AG08395 (cell line): ENCODE data around the gene SNAI1.
A peak's percentile ranks its signal among the peaks of the same experiment; 100 is the strongest.
"Not testable (repeated sequence)": the region's sequence is repeated elsewhere in the genome, so short reads cannot be mapped to it uniquely, and the experiment has no call there.

Experiments used
- DNase-seq: peaks from one replicate; pipeline ENCODE4 v3.0.0; 2012; ENCODE audit warnings: mixed read lengths, low spot score

Gene SNAI1

DNA sequence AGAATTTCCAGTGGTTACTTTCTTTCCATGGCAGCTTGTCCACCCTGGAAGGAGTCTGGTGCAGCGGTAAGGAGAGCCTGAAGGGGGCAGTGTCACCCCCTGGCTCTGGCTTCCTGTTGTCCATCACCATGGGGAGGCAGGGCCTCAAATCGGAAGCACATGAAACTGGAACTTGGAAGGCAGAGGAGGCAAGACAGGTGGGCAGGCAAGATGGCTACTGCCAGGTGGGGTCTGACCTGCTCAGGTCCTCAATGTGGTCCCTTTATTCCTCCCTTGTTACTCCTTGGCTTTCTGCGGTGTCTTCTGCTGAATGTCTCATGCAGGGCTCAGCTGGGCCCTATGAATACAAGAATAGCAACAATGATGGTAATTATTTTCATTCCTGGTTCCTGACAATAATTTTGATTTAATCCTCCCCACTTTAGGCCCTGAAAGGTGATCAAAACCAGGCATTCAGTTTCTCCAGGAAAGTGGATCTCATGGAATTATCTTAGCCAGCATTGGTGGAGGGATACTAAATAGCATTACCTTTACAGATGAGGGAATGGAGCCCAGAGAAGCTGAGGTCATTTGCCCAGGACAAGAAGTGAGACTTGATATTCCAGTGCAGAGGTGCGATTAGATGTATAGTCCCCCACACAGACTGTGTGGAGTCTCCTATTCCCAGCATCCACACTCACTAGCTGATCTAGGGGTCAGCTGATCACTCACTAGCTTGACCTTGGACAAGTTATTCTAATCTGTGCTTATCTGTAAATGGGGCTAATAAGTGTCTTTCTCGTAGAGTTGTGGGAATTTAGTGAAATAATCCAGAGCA, 17.6 kb upstream of the SNAI1 start:
- peak; percentile 45 for DNase-seq

DNA sequence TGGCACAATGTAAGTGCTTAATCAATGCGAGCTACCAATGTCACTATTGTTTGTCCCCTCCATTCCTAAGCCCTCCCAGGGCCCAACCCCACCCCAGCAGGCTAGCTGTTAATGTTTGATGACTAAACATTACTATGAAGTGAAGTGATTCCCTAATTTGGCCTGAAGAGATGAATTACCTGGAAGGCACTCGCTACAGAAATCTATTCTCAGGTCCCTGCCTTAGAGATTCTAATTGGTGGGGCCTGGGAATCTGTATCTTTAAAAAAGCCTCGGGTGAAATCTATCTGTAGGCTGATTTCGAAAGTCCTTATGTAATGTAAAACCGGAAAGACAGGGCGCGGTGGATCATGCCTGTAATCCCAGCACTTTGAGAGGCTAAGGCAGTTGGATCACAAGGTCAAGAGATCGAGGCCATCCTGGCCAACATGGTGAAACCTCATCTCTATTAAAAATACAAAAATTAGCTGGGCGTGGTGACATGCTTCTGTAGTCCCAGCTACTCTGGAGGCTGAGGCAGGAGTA, 16.9 kb upstream of the SNAI1 start:
- no peak for DNase-seq

DNA sequence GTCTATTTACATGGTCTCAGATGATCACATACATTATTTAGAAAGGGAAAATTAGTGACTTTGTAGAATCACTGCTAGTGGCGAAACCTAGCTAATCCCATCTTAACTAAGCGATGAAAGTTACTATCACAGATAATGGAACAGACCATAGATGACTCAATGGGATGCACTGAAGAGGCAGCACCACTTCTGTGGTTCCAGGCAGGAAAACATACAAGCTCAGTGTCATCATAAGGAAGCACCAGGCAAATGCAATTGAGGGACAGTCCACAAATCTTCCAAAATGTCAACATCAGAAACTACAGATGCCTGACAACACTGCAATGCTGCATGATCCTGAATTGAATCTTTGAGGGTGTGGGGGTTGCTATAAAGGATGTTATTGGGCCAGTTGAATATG, 15.9 kb upstream of the SNAI1 start:
- DNase-seq: peak; percentile 7

DNA sequence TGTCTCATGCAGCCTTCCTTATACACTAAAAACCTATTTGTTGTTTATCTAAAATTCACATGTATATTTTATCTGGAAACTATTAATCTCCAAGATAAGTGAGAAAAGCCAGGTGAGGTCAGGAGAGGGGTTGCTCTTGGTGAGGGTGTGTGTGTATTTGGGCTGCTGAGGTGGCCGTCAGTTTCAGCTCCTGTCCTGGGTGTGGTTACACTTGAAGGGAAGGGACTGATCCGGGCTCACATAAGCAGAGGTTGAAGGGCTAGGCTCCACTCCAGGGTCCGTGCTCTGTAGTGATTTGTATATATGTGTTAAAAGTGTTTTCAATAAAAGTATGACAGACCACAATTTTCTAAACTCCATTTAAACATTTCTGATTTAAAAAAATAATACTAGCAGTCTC, 13.5 kb upstream of the SNAI1 start:
- no peak for DNase-seq

DNA sequence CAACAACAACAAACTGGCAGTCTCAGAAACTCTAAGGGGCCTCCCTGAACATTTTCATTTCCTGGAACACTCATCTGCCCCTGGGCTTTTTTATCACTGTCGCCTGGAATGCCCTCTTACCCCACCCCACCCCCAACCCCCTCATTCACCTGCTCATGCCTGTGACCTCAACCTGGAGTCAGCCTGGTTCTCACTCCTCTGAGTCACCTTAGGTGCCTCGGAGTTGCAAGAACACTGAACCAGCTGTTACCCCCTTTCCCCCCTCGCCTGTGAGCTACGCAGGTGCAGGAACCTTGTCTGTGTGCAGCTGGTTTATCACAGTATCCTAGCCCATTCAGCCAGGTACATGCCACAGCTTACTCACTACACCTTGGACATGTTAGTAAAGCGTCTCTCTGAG, 12.8 kb upstream of the SNAI1 start:
- DNase-seq: no peak

DNA sequence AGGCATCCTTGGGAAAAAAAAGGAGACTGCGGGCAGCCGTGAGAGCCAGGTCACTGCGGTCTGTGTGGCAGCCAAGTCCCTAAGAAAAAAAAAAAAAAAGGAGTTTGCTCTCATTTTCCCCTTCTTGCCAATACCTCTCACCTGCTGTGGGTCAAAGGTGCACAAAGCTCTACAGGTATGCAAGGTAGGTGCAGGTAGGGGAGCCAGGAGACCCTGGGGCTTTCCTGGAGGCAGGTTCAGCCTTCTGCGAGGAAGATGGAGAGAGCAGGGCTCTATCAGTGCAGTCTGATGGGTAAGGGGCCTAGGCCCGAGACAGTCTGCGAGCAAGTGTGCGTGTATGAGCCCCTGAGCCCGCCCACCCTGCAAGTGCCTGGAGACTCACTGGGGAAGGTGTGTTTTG, 12.3 kb upstream of the SNAI1 start:
- no peak for DNase-seq

DNA sequence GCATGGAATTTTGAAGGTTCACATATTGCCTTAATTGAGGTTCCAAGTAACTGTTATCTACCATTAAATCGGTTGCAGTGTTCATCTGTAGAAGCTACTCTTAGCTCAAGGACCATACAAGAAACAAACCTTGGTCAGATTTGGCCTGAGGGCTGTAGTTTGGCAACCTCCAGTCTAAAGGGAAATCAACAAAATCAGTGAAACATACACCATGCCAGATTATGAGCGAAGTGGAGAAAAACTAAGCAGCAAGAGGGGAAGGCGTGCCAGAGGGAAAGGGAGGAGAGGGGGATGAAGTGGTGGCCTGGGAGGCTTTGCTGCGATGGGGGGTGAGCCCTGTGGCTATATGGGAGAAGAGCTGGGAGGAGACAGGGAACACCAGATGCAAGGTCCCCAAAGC, 8.8 kb upstream of the SNAI1 start:
- no peak for DNase-seq

DNA sequence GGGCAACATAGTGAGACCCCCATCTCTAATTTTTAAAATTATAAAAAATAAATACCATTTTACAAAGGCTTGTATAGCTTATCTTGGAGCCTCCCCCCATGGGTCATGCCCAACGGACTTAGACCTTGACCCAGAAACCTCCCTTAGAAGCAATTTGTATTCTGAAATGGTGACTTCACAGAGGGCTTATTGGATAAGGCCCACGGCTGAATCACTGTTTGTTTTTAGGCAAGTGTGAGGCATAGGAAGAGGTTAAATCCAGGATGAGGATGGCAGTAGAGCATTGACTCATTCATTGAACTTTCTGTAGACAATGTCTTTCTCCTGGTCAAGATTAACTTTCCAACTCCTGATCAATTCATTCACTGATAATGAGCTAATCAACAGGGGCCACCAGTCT, 6.2 kb upstream of the SNAI1 start:
- DNase-seq: peak; percentile 19

DNA sequence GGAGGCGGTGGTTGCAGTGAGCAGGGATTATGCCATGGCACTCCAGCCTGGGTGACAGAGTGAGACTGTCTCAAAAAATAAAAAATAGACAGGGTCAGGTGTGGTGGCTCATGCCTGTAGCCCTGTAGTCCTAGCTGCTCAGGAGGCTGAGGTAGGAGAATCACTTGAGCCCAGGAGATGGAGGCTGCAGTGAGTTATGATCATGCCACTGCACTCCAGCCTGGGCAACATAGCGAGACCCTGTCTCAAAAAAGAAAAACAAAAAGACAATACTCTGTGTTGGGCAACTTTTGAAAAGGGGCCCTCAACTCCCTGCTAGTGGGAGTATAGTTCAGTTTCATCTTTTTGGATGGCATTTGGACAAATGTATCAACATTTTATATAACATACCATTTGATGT, 5.0 kb upstream of the SNAI1 start:
- DNase-seq: not testable (repeated sequence)

DNA sequence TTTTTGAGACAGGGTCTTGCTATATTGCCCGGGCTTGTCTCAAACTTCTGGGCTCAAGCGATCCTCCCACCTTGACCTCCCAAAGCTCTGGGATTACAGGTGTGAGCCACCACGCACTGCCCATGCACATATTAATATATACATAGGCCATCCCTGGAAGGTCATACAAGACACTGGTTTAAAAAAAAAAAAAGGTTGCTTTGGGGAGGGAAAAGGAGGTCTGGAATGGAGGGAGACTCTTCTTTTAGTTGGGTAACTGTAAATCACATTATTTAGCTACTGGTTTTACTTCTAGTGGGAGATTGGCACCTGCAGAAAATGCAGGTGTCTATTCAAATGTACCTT, 4.1 kb upstream of the SNAI1 start:
- no peak for DNase-seq

DNA sequence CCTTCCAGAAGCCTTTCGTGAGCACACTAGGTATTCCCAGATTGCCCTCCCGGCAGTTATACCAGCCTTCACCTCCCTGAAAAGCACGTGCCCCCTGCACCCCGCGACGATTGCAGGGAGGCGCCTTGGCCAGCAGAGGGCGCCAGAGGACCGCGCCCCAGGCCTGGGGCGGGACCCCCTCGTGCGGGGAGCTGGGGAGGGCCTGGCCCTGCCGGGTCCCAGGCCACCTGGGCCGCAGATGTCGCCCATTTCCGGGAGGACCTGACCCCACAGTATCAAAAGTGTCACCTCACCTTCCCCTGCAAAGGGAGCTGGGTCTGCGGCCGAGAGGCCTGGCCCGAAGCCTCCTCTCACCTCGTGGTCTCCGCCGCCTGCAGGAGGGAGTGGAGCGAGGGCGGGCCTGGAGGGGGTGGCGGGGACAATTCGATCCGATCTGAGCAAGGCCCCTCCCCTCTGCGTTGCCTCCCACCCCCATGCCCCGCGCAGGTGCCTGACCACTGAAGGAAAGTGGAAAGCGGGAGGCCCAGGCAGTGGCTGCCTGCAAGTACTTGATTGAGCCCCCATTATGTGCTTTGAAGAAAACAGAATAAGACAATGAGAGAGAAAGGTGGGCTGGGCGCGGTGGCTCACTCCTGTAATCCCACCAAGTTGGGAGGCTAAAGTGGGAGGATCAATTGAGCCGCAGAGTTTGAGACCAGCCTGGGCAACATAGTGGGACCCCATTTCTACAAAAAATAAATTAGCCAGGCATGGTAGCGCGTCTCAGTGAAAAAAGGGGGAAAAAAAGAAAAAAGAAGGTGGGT, 3.5 kb upstream of the SNAI1 start:
- DNase-seq: peak; percentile 62

DNA sequence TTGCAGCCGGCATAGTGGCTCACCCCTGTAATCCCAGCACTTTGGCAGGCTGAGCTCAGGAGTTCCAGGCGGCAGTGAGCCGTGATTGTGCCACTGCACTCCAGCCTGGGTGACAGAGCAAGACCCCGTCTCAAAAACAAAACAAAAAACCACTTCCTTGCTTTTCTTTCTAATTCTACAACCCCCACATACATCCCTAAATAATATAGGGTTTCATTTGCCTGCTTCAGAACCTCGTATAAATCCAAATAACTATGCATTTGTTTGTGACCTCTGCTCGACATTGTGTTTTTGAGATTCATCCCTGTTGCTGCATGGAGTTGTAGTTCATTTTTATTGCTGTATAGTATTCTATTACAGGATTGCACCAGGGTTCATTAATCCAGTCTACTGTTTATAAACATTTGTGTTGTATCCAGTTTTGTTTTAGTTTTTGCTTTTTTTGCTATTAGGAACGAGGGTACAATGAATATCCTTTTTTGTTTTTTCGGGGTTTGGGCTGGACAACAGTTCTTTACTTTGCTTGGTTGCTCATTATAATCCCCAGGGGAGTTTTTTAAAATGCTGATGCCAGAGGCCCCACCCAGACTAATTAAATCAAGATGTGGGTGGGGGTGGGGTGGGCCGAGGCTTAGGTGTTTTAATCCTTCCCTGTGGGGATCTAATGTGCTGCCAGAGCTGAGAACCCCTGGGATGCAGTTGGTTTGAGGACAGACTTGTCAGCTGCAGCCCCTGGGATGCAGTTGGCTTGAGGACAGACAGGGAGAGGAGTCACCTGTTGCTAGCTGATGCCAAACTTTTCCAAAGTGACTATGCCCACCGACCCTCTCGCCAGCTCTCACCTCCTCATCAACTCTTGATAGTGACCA, 2.4 kb upstream of the SNAI1 start:
- no peak for DNase-seq

DNA sequence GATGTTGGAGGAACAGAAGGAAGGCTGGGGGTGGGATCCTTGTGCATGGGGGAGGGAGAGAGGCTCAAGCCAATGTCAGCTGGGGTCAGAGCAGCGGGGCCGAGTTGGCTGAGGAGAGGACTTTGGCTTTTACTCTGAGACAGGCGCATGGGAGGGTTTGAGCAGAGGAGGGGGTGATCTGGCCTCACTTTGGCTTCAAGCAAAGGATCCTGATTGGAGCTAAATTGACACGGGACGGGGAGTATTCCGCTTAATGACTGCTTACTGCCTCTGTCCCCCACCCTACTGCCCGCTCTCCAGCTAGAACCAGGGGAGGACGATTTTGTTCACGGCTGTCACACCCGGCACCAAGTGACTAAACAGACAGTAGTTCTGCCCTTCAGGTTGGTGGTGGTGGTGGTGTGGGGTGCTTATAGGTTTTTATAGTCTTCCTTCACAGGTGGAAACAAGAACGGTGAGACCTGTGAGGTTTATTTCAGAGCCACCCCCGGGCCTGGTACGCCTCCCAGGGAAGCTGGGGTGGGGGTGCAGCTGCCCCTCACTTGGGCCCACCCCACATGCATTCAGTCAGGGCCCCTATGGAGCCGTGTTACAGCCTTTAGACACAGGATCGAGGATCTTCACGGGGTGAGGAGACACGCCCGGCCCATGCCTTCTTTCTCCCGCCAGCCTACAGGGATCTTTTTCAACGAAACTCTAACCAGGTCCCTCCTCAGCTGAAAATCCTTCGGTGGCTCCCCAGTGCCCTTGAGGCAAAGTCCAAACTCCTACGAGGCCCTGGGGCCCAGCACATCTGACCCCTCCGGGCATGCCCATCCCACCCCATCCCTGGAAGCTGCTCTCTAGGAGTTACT, 1.3 kb upstream of the SNAI1 start:
- DNase-seq: no peak

DNA sequence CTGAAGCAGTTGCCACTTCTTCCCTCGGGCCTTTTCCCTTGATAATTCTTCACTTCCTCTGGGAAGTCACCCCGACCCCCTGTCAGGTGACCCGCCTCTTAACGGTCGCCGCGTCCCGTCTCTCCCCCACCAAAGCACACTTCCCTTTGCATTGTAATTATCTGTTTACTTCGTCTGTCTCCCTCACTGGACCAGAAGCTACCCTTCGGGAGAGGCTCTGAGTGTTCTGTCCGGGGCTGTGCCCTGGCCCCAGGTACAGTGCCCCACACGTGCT, 771 bp upstream of the SNAI1 start:
- DNase-seq: no peak

DNA sequence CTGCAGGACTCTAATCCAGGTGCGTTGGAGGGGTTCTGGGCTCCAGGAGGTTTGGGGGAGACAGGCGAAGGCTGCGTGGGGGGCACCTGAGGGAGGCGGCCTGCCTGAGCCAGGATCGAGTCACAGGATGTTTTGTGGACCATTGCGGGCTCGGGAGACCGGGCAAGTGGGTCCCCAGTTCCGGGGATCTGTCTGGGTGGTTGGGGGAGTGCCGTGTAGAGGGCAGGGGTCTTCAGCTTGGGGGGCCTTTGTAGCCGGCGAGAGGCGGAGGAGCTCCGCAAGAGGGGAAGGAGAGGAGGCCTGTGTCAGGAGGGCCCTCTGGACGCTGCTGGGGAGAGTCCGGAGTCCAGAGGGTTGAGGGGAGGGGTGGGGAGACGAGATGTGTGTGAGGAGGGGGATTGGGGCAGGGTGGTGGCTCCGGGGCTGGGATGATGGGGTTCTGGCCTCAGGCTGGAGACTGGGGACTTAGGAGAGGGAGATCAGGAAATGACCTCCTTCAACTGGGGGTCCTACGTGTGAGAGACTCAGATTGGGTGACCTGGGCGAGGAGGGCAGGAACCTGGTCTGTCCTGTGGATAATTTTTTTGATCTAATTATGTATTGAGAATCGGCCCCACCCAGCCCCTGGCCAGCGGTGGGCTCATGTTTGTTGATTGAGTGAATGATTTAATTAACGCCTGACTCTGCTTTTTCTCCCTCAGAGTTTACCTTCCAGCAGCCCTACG, 505 bp downstream of the SNAI1 start:
- DNase-seq: no peak

DNA sequence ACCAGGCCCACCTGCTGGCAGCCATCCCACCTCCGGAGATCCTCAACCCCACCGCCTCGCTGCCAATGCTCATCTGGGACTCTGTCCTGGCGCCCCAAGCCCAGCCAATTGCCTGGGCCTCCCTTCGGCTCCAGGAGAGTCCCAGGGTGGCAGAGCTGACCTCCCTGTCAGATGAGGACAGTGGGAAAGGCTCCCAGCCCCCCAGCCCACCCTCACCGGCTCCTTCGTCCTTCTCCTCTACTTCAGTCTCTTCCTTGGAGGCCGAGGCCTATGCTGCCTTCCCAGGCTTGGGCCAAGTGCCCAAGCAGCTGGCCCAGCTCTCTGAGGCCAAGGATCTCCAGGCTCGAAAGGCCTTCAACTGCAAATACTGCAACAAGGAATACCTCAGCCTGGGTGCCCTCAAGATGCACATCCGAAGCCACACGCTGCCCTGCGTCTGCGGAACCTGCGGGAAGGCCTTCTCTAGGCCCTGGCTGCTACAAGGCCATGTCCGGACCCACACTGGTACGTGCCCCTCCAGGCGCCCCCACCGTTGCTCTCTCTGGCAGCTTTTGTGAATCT, 1.1 kb downstream of the SNAI1 start:
- DNase-seq: peak; percentile 30

DNA sequence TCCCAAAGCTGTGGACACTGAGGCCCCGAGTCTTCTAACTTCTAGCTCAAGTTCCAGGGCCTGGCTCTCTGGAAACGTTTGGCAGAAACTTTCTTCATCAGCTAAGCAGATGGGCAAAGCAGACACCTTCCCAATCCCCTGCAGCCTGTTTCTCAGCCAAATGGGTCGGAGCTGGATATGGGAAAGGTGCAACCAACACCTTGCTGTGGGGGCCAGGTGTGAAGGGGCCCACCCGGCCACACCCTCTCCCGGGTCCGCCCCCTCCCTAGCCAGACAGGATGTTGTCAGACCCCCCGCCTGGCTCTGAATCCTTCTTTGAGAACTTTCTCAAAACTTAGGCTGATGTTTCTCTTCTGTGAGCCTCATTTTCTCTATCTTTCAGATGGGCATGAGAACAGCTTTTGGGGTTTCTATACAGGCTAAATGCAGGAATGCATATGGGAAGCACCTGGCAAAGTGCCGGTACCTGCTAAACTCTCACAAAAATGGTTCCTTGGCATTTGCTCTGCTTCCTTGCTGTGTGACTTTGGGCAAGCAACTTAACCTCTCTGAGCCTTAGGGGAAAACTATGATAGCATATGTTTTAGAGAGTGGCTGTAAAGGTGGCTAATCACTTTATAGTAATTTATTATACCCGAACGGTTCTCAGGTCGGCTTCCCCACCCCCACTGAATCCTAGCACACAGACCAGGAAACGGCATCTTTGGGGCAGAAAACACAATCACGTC, 1.8 kb downstream of the SNAI1 start:
- no peak for DNase-seq

DNA sequence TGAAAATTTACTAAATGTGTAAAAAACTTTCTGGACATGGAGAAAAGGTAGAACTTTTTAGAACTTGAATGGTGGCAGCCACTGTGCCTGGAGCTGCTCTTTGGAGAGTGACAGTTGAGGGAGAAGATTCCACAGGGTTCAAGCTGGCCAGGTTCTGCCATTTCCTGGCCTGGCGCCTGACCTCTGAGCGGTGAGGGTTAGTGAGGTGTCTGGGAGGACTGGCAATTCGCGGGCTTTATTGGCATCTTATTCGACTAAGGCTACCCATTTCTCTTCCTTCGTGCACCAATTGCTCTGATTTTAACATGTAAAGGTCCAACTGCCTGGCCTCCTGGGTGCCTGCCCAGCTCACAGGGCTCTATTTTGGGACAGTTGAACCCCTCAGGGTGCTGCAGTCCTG, 2.4 kb downstream of the SNAI1 start:
- no peak for DNase-seq

DNA sequence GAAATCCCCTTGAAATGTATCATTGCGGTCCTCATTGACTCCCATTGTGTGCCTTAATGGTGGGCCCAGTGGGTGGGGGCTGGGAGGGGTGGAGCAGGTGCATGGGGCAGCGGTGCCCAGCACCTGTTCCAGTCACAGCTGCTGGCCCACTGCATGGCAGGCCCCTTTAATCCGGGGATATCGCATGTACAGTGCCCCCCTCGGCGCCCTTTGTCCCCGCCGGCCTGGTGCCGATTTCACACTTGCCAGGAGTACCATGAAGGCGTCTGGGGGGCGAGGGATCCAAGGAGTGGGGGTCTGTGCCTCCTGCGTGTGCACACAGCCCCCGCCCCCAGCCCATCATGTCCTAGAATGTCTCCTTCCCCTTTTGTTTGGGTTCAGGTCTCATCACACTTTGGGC, 2.8 kb downstream of the SNAI1 start:
- DNase-seq: no peak

DNA sequence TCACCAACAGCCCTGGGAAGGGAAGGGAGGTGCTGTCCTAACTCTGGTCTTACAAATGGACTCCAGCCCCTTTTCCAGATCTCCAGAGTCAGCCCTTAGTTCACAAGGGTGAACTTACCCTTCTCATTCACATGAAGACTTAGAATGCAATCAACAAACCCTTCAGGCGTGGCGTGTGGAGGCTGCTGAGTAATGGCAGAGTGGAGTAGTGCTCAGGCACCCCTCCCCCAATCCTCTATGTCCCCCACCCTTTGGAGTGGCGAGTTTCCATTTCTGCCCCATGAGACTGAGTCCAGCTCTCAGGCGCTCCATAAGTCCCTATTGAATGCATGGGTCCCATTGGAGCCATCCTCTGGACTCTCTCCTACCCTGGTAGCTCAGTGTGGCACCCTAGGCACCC, 3.3 kb downstream of the SNAI1 start:
- no peak for DNase-seq
